ENCODE measurements around the gene SSBP3. TPM values are rescaled to one million over a fixed set of nuclear protein-coding genes. Genes with fewer than 3 reads are reported as not detected.

Gene SSBP3
- total RNA-seq, 1 donor from 2014 or later, result 70.7 TPM

DNA sequence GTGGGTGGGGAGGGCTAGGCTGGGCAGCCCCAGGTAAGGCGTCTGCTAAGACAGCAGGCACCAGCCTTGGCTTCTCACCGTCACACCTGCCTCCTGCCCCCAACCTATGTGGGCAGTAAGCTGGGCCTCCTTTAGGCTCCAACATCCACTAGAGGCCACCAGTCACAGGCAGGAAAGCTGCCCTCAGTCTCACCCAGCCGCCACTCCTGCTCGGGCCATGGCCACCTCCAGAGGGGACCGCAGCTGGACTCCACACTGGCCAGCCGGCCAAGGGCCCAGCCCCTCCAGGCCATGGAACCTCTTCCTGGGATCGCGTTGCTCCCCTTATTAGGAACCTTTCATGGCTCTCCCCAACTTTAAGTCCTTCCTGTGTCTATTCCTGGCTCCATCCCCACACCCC, 131.7 kb downstream of the SSBP3 start:
- H3K27me3 ChIP-seq, result no peaks in the 10 kb centered on the region
- peak overlapping the region; percentile 97 for H3K27ac ChIP-seq
- peaks cover 84% of the 10 kb centered on the region for H3K4me1 ChIP-seq
- H3K4me3 ChIP-seq, result peak overlapping the region in 1 of 2 donors; percentile 19
- H3K9me3 ChIP-seq, result no peaks in the 10 kb centered on the region
- intact Hi-C loops (cut with DNase I), result loop anchor here (5.0 kb wide), 1 partner anchor 53 kb away; no protein-coding TSS in a partner anchor
- TF ChIP-seq POLR2A (IDR thresholded peaks at IDR 0.05) (no peak), POLR2AphosphoS5 (IDR thresholded peaks at IDR 0.05; ENCODE audit: insufficient read depth in 1 of 2, low read depth in 1 of 2) (no peak)
- TF ChIP-seq, protein P1, sequence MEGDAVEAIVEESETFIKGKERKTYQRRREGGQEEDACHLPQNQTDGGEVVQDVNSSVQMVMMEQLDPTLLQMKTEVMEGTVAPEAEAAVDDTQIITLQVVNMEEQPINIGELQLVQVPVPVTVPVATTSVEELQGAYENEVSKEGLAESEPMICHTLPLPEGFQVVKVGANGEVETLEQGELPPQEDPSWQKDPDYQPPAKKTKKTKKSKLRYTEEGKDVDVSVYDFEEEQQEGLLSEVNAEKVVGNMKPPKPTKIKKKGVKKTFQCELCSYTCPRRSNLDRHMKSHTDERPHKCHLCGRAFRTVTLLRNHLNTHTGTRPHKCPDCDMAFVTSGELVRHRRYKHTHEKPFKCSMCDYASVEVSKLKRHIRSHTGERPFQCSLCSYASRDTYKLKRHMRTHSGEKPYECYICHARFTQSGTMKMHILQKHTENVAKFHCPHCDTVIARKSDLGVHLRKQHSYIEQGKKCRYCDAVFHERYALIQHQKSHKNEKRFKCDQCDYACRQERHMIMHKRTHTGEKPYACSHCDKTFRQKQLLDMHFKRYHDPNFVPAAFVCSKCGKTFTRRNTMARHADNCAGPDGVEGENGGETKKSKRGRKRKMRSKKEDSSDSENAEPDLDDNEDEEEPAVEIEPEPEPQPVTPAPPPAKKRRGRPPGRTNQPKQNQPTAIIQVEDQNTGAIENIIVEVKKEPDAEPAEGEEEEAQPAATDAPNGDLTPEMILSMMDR (IDR thresholded peaks at IDR 0.05), result no peak
- H3K36me3 ChIP-seq, result no peaks in the 10 kb centered on the region
- no peak for DNase-seq (ENCODE audit: extremely low spot score in 2 of 2)

DNA sequence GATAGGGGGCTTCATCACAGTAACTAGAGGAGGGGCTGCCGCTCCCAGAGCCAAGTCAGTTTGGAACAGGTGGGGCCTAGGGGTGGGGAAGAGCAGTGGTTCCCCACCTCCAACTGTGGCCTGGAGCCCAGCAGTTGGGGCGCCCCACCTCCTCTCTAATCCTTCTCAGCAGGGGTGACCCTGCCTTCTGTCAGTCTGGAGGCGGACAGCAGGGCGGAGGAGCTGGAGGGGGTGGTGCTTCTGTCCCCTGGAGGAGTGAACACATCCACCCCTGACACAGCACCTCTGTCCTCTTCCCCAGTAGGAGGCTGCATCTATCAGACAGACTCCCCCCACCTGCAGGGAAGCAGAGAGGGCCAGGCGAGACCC, 132.4 kb downstream of the SSBP3 start:
- intact Hi-C loops (cut with DNase I), result loop anchor here (2.0 to 5.0 kb wide), 3 partner anchors 54 to 215 kb away; partner anchors contain the start of gene SSBP3
- no peak for DNase-seq (ENCODE audit: extremely low spot score in 2 of 2)
- Histone ChIP-seq H3K36me3 (no peaks in the 10 kb centered on the region), H3K4me3 (peak overlapping the region; percentile 10 to 19), H3K4me1 (peaks cover 84% of the 10 kb centered on the region), H3K9me3 (no peaks in the 10 kb centered on the region), H3K27me3 (no peaks in the 10 kb centered on the region), H3K27ac (peak overlapping the region; percentile 97)
- no peak for TF ChIP-seq POLR2A (IDR thresholded peaks at IDR 0.05)
- TF ChIP-seq, protein P1 (IDR thresholded peaks at IDR 0.05), result peak in 1 of 3 experiments; percentile 7

DNA sequence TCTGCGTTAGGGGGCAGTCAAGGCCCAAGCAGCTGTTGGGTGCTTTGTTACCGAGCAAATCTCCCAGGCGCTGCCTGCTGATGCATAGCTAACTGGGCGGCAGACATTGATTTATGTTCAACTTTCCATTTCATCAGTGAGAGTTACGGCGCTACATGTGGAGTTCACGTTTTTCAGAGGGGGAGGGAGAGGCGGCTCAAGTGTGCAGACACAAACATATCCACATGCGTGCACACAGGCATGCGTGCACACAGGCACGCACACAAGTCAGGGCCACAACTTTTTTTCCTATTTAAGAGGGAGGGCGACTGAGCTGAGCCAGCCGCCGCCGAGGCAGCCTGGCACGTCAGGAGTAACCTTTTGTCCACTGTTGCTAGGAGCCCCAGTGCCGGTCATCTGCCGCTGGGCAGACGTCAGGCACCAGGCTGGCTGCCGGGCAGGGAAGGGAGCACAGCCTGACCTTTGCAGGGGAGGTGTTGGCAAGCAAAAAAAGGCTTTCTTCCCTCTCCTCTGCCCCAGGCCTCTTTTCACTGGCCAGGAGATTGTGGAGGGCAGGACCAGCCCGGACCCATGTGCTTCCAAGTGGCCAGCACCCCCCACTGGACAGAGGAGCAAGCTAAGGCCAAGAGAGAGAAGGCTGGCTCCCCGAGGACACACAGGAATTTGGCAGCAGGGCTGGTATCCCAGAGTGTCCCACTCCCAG, 133.0 kb downstream of the SSBP3 start:
- Histone ChIP-seq H3K9me3 (no peaks in the 10 kb centered on the region), H3K4me3 (peak overlapping the region; percentile 10 to 19), H3K36me3 (no peaks in the 10 kb centered on the region), H3K4me1 (peaks cover 84% of the 10 kb centered on the region), H3K27ac (peak overlapping the region; percentile 97), H3K27me3 (no peaks in the 10 kb centered on the region)
- intact Hi-C loops (cut with DNase I), result loop anchor here (2.0 to 5.0 kb wide), 3 partner anchors 54 to 216 kb away; partner anchors contain the start of gene SSBP3
- peak in 1 of 2 donors; percentile 97 for DNase-seq (ENCODE audit: extremely low spot score in 2 of 2)
- TF ChIP-seq POLR2AphosphoS5 (IDR thresholded peaks at IDR 0.05; ENCODE audit: insufficient read depth in 1 of 2, low read depth in 1 of 2) (peak; percentile 89 to 93), POLR2A (IDR thresholded peaks at IDR 0.05) (no peak)
- TF ChIP-seq, protein P1 (IDR thresholded peaks at IDR 0.05), result peak in 2 of 3 experiments; percentile 62 to 70

DNA sequence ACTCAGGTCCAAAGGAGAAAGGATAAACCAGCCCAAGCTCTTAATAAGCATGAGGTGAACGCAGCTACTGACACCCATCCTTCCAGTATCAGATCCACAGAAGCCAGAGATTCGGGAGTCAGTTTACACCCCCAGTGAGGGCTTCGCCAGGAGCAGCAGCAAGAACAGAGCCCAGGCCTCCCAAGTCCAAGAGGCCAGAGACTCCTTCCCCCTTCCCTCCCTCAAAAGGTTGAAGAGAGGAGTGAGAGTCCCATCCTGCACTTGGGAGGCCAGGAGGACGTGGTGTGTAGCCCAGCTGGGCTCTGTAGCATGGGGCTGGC, 133.5 kb downstream of the SSBP3 start:
- intact Hi-C loops (cut with DNase I), result loop anchor here (2.0 to 5.0 kb wide), 3 partner anchors 55 to 216 kb away; partner anchors contain the start of gene SSBP3
- peak overlapping the region; percentile 97 for H3K27ac ChIP-seq
- H3K4me3 ChIP-seq, result no peak overlapping the region
- no peak for DNase-seq (ENCODE audit: extremely low spot score in 2 of 2)
- TF ChIP-seq, protein P1 (IDR thresholded peaks at IDR 0.05), result peak in 1 of 3 experiments; percentile 32
- no peak for TF ChIP-seq POLR2AphosphoS5 (IDR thresholded peaks at IDR 0.05; ENCODE audit: insufficient read depth in 1 of 2, low read depth in 1 of 2)
- H3K27me3 ChIP-seq, result no peaks in the 10 kb centered on the region
- peaks cover 84% of the 10 kb centered on the region for H3K4me1 ChIP-seq
- no peaks in the 10 kb centered on the region for H3K9me3 ChIP-seq
- H3K36me3 ChIP-seq, result no peaks in the 10 kb centered on the region

DNA sequence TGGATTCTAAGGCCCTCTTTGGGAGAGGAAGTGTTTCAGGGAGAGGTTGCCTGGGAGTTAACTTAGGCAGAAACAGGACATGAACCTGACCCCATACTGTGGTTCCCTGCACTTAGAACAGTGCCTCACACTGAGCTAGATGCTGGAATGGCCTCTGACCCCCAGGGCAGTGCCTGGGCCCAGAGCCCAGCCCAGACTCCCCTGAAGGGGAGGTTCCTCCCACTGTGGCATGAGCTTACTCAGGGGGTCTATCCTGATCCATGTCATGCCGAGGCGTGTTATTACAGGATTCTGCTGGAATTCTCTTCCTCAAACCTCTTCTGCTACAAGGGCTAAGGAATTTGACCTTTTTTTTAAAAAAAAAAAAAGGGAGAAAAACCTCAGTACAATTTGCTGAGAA, 134.1 kb downstream of the SSBP3 start:
- Histone ChIP-seq H3K36me3 (no peaks in the 10 kb centered on the region), H3K27ac (peak overlapping the region; percentile 97), H3K27me3 (no peaks in the 10 kb centered on the region), H3K4me1 (peaks cover 79% of the 10 kb centered on the region), H3K4me3 (no peak overlapping the region), H3K9me3 (no peaks in the 10 kb centered on the region)
- no peak for DNase-seq (ENCODE audit: extremely low spot score in 2 of 2)
- intact Hi-C loops (cut with DNase I), result loop anchor here (2.0 to 5.0 kb wide), 3 partner anchors 55 to 217 kb away; partner anchors contain the start of gene SSBP3
- TF ChIP-seq, protein P1 (IDR thresholded peaks at IDR 0.05), result no peak
